Breast epithelium (tissue), 3 donors: ENCODE measurements around the gene CD163L1.

Source experiments
- POLR2A ChIP-seq: fragments of 450-650 bp; IDR thresholded peaks from one replicate; pipeline ENCODE4 v1.6.1; 2016; ENCODE audit warnings: antibody characterized with exemption, mild to moderate bottlenecking, moderate library complexity
- TF ChIP-seq, protein P1 (sequence below), 3 donors: fragments of 450-650 bp; IDR thresholded peaks; one replicate each; pipeline ENCODE4 v1.5.1; 2016 to 2017; ENCODE audit warnings: antibody characterized with exemption in 3 of 3, mild to moderate bottlenecking in 3 of 3, moderate library complexity in 3 of 3

DNA sequence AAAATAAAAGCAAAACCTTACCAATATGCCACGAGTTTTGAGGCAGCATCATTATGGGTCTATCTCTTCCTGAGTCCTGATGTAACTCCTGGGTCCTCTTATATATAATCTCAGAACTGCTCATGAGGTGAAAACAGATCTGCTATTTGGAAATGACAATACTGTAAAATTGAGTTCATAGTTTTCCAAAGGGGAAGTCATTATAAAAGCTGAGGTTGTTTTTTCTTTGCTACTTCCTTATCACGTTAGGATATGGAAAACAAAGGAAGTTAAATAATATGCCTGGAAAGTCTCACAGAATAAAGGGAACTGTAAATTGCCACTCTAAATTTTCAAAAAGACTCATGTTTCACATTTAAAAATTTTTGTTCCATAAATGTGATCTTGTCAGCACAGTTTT is at the start of gene CD163L1:
- TF ChIP-seq, protein P1, sequence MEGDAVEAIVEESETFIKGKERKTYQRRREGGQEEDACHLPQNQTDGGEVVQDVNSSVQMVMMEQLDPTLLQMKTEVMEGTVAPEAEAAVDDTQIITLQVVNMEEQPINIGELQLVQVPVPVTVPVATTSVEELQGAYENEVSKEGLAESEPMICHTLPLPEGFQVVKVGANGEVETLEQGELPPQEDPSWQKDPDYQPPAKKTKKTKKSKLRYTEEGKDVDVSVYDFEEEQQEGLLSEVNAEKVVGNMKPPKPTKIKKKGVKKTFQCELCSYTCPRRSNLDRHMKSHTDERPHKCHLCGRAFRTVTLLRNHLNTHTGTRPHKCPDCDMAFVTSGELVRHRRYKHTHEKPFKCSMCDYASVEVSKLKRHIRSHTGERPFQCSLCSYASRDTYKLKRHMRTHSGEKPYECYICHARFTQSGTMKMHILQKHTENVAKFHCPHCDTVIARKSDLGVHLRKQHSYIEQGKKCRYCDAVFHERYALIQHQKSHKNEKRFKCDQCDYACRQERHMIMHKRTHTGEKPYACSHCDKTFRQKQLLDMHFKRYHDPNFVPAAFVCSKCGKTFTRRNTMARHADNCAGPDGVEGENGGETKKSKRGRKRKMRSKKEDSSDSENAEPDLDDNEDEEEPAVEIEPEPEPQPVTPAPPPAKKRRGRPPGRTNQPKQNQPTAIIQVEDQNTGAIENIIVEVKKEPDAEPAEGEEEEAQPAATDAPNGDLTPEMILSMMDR (IDR thresholded peaks at IDR 0.05), result no peak
- TF ChIP-seq POLR2A, result no peak
